ENCODE data around the gene RTKN2.

Gene RTKN2

DNA sequence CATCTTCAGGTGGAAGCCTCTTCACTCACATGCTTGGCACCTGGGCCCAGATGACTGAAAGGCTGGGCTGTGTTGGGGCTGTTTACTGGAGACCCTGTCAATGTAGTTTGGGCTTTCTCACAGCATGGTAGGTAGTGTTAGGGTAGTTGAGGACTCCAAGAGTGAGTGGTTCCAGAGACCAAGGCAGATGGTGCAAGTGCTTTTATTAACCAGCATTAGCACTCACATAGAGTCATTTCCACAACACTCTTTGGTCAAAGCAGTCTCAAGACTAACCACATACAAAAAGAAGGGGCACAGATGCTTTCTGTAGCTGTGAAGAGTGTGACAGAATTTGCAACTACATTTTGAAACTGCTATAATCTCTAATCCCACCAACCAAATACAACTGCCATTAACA is 135.0 kb downstream of the RTKN2 start:
- H3K4me1 ChIP-seq (ENCODE audit: control insufficient read depth, insufficient read depth, low read length) = no peaks in the 10 kb centered on the region
- no peak overlapping the region for H3K9ac ChIP-seq (ENCODE audit: low read depth, low read length)
- no peaks in the 10 kb centered on the region for H3K9me3 ChIP-seq (ENCODE audit: control insufficient read depth, insufficient read depth, low read length)
- H3K27me3 ChIP-seq (ENCODE audit: control insufficient read depth, insufficient read depth, low read length) = no peaks in the 10 kb centered on the region
- H3K36me3 ChIP-seq (ENCODE audit: control insufficient read depth, insufficient read depth, low read length) = no peaks in the 10 kb centered on the region
- H3K4me3 ChIP-seq (ENCODE audit: low read depth, low read length) = no peak overlapping the region
